ENCODE data around the gene PRRC2A. TPM values are rescaled to one million over a fixed set of nuclear protein-coding genes. Genes with fewer than 3 reads are reported as not detected.
A peak's percentile ranks its signal among the peaks of the same experiment; 100 is the strongest.

The PRRC2A gene
- total RNA-seq, 2 experiments from 2014 or later: 265 to 286 TPM

- H3K27ac Mint-ChIP-seq: no peak overlapping the region
- DNase-seq (no peak), ATAC-seq (no peak)
- H3K4me3 Mint-ChIP-seq: no peak overlapping the region
- H3K9me3 Mint-ChIP-seq (ENCODE audit: low read depth): no peaks in the 10 kb centered on the region
- peaks cover 63% of the 10 kb centered on the region for H3K36me3 Mint-ChIP-seq
- CTCF ChIA-PET: no interaction called here
- no peaks in the 10 kb centered on the region for H3K27me3 Mint-ChIP-seq
- H3K4me1 Mint-ChIP-seq: peaks cover 5% of the 10 kb centered on the region
These were observed 12.9 kb downstream of the PRRC2A start for GRCh38 chr6:31633447-31633846.

GRCh38 chr6:31634131-31634530 lies 13.6 kb downstream of the PRRC2A start:
- peaks cover 5% of the 10 kb centered on the region for H3K4me1 Mint-ChIP-seq
- no peaks in the 10 kb centered on the region for H3K9me3 Mint-ChIP-seq (ENCODE audit: low read depth)
- no peak for ATAC-seq
- H3K36me3 Mint-ChIP-seq: peaks cover 63% of the 10 kb centered on the region
- H3K27me3 Mint-ChIP-seq: no peaks in the 10 kb centered on the region
- CTCF ChIA-PET: interaction anchor here (0.6 to 1.7 kb wide), 2 partner anchors 13 to 17 kb away, joined by 3 read pairs; no protein-coding TSS in a partner anchor
- no peak for DNase-seq
- H3K27ac Mint-ChIP-seq: peak overlapping the region; percentile 13
- no peak overlapping the region for H3K4me3 Mint-ChIP-seq

GRCh38 chr6:31634969-31635575 lies 14.6 kb downstream of the PRRC2A start:
- CTCF ChIA-PET: interaction anchor here (1.0 to 1.7 kb wide), 3 partner anchors 15 to 36 kb away, joined by 3 read pairs; no protein-coding TSS in a partner anchor
- H3K36me3 Mint-ChIP-seq: peaks cover 61% of the 10 kb centered on the region

GRCh38 chr6:31636698-31637596 lies 16.4 kb downstream of the PRRC2A start:
- H3K9me3 Mint-ChIP-seq (ENCODE audit: low read depth): no peaks in the 10 kb centered on the region
- no peak overlapping the region for H3K27ac Mint-ChIP-seq
- ATAC-seq: no peak
- CTCF ChIA-PET: interaction anchor here (1.3 kb wide), 1 partner anchor 10 kb away, joined by 3 read pairs; no protein-coding TSS in a partner anchor
- no peaks in the 10 kb centered on the region for H3K27me3 Mint-ChIP-seq
- H3K36me3 Mint-ChIP-seq: peaks cover 49% of the 10 kb centered on the region
- peaks cover 6% of the 10 kb centered on the region for H3K4me1 Mint-ChIP-seq
- no peak for DNase-seq
- H3K4me3 Mint-ChIP-seq: no peak overlapping the region

More at GRCh38 chr6:31634969-31635575, 14.6 kb downstream of the PRRC2A start:
- Mint-ChIP-seq H3K27ac (peak overlapping the region; percentile 39), H3K4me1 (peaks cover 6% of the 10 kb centered on the region), H3K27me3 (no peaks in the 10 kb centered on the region), H3K9me3 (ENCODE audit: low read depth) (no peaks in the 10 kb centered on the region), H3K4me3 (no peak overlapping the region)
- ATAC-seq: no peak
- DNase-seq: no peak

- CTCF ChIA-PET: interaction anchor here (1.1 to 1.4 kb wide), 2 partner anchors 12 to 41 kb away, joined by 4 to 5 read pairs; no protein-coding TSS in a partner anchor
- no peak for ATAC-seq
- no peaks in the 10 kb centered on the region for H3K27me3 Mint-ChIP-seq
- H3K4me1 Mint-ChIP-seq: peaks cover 2% of the 10 kb centered on the region
- no peaks in the 10 kb centered on the region for H3K9me3 Mint-ChIP-seq (ENCODE audit: low read depth)
- no peak overlapping the region for H3K4me3 Mint-ChIP-seq
- H3K27ac Mint-ChIP-seq: no peak overlapping the region
- peaks cover 41% of the 10 kb centered on the region for H3K36me3 Mint-ChIP-seq
- no peak for DNase-seq
These were observed 18.5 kb downstream of the PRRC2A start for GRCh38 chr6:31639043-31639442.

- H3K4me1 Mint-ChIP-seq: peaks cover 2% of the 10 kb centered on the region
- H3K4me3 Mint-ChIP-seq: no peak overlapping the region
- no peaks in the 10 kb centered on the region for H3K27me3 Mint-ChIP-seq
- H3K36me3 Mint-ChIP-seq: peaks cover 39% of the 10 kb centered on the region
- H3K27ac Mint-ChIP-seq: peak overlapping the region; percentile 34
- ATAC-seq (no peak), DNase-seq (no peak)
- H3K9me3 Mint-ChIP-seq (ENCODE audit: low read depth): no peaks in the 10 kb centered on the region
- CTCF ChIA-PET: interaction anchor here (1.4 kb wide), 1 partner anchor 12 kb away, joined by 5 read pairs; no protein-coding TSS in a partner anchor
These were observed 18.9 kb downstream of the PRRC2A start for GRCh38 chr6:31639449-31639861.

- no peaks in the 10 kb centered on the region for H3K9me3 Mint-ChIP-seq (ENCODE audit: low read depth)
- H3K27ac Mint-ChIP-seq: no peak overlapping the region
- H3K27me3 Mint-ChIP-seq: no peaks in the 10 kb centered on the region
- DNase-seq (no peak), ATAC-seq (no peak)
- peaks cover 6% of the 10 kb centered on the region for H3K4me1 Mint-ChIP-seq
- CTCF ChIA-PET: no interaction called here
- H3K36me3 Mint-ChIP-seq: peaks cover 42% of the 10 kb centered on the region
- H3K4me3 Mint-ChIP-seq: no peak overlapping the region
These were observed 20.1 kb downstream of the PRRC2A start for GRCh38 chr6:31640612-31641011.

- H3K9me3 Mint-ChIP-seq (ENCODE audit: low read depth): no peaks in the 10 kb centered on the region
- no peaks in the 10 kb centered on the region for H3K27me3 Mint-ChIP-seq
- ATAC-seq: no peak
- CTCF ChIA-PET: no interaction called here
- no peak overlapping the region for H3K4me3 Mint-ChIP-seq
- H3K36me3 Mint-ChIP-seq: peaks cover 40% of the 10 kb centered on the region
- DNase-seq: no peak
- peaks cover 6% of the 10 kb centered on the region for H3K4me1 Mint-ChIP-seq
- no peak overlapping the region for H3K27ac Mint-ChIP-seq
These were observed 20.9 kb downstream of the PRRC2A start for GRCh38 chr6:31641370-31641769.

- Mint-ChIP-seq H3K27ac (no peak overlapping the region), H3K36me3 (peaks cover 35% of the 10 kb centered on the region), H3K27me3 (no peaks in the 10 kb centered on the region), H3K4me3 (no peak overlapping the region), H3K4me1 (peaks cover 6% of the 10 kb centered on the region), H3K9me3 (ENCODE audit: low read depth) (no peaks in the 10 kb centered on the region)
- CTCF ChIA-PET: interaction anchor here (2.0 kb wide), 1 partner anchor 11 kb away, joined by 4 read pairs; no protein-coding TSS in a partner anchor
- no peak for DNase-seq
- no peak for ATAC-seq
These were observed 22.5 kb downstream of the PRRC2A start for GRCh38 chr6:31642798-31643570.

GRCh38 chr6:31643818-31644454 lies 23.4 kb downstream of the PRRC2A start:
- DNase-seq (no peak), ATAC-seq (no peak)
- Mint-ChIP-seq H3K27me3 (no peaks in the 10 kb centered on the region), H3K4me3 (no peak overlapping the region), H3K27ac (no peak overlapping the region), H3K9me3 (ENCODE audit: low read depth) (no peaks in the 10 kb centered on the region), H3K36me3 (peaks cover 35% of the 10 kb centered on the region), H3K4me1 (peaks cover 10% of the 10 kb centered on the region)
- CTCF ChIA-PET: interaction anchor here (2.0 kb wide), 1 partner anchor 10 kb away, joined by 4 read pairs; no protein-coding TSS in a partner anchor

- H3K27ac Mint-ChIP-seq: peak overlapping the region; percentile 3
- DNase-seq (no peak), ATAC-seq (no peak)
These were observed 24.8 kb downstream of the PRRC2A start for GRCh38 chr6:31645325-31645724.

GRCh38 chr6:31651602-31652191 lies 31.2 kb downstream of the PRRC2A start:
- Mint-ChIP-seq H3K4me1 (peaks cover 51% of the 10 kb centered on the region), H3K36me3 (peaks cover 32% of the 10 kb centered on the region), H3K9me3 (ENCODE audit: low read depth) (no peaks in the 10 kb centered on the region), H3K27ac (peak overlapping the region; percentile 96), H3K4me3 (peak overlapping the region; percentile 89), H3K27me3 (no peaks in the 10 kb centered on the region)
- CTCF ChIA-PET: interaction anchor here (0.6 to 5.6 kb wide), 14 partner anchors 9 to 211 kb away, joined by 3 to 39 read pairs (median 4); partner anchors contain the start of genes C6orf47, GPANK1, LY6G5B and NCR3
- ATAC-seq (peak; percentile 56), DNase-seq (peak; percentile 83)

More at GRCh38 chr6:31645325-31645724, 24.8 kb downstream of the PRRC2A start:
- Mint-ChIP-seq H3K4me3 (no peak overlapping the region), H3K9me3 (ENCODE audit: low read depth) (no peaks in the 10 kb centered on the region), H3K36me3 (peaks cover 35% of the 10 kb centered on the region), H3K27me3 (no peaks in the 10 kb centered on the region), H3K4me1 (peaks cover 16% of the 10 kb centered on the region)
- CTCF ChIA-PET: no interaction called here
